ENCODE data around the gene RASA2. TPM values are rescaled to one million over a fixed set of nuclear protein-coding genes. Genes with fewer than 3 reads are reported as not detected.
A peak's percentile ranks its signal among the peaks of the same experiment; 100 is the strongest.

Gene RASA2
- total and polyA plus RNA-seq, 9 of the 15 experiments (the other 6 are each of a cell fraction or from before 2014, with no cell fraction given), result 2.0 to 12.8 (median 9.5) TPM

DNA sequence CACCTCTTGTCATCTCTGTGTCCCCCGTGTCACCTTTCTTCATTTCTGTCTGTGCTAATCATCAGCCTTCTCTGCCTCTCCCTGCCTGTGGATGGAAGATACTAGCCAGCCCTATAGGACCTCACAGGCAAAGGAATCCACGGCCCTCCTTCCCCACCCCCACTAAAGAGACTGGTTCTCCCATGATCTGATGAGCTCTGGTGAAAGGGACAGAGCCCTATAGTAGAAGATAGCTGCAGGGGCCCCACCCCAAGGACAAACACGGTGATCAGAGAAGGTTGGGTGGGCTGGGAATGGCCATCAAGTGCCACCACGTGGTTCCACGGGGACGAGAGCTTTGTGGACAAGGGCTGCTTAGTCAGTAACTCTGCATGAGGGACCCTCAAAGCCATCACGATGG is 27.8 kb upstream of the RASA2 start (continued):
- TF ChIP-seq AFF4 (CRISPR knock-in tag; IDR thresholded peaks at IDR 0.05), result no peak
- 0 out of 2 replicates have a peak, but pooled peaks have one; percentile 3 for TF ChIP-seq CHAMP1 (IDR thresholded peaks at IDR 0.05)

Measured in K562 (cell line).